HG03521 (cell line): ENCODE measurements around the gene WNT4.

Experiments
- ATAC-seq: cut with Tn5 transposase; IDR thresholded peaks from one replicate; pipeline ENCODE4 v1.9.1; 2021; ENCODE audit warnings: mild to moderate bottlenecking, moderate library complexity; ENCODE audit not compliant: unreplicated experiment

Gene WNT4

DNA sequence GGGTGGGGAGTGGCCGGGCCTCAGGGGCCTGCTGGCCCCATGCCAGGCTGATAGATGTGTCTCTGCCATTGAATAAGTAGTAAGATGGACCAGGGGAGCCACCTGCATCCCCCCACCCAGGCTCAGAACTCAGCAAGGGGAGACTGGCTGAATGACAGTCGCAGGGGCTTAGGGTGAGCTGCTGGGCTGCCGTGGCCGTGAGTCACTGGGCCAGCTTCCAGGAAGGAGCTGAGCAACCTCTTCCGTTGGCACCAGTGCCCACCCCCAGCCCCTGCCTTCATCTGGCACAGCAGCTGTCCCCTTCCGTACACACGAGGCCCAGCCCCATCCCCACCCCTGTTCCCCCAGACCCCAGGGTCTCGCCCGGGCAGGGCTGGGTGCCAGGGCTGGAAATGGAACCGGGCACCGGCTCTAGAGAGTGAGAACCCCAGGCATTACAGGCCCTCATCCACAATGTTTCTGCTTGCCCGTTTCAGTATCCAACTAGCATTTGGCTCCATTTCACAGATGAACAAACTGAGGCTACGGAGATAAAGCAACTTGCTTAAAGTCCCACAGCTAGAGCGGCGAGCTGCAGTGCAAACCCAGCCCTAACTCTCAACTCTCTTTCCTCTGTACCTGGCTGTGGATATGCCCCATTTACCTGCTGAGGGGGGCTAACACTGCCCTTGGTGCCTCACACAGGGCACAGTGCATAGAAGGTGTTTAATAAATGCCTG, 10.2 kb downstream of the WNT4 start:
- no peak for ATAC-seq

GRCh38 chr1:22131875-22132486, 10.9 kb downstream of the WNT4 start:
- no peak for ATAC-seq

DNA sequence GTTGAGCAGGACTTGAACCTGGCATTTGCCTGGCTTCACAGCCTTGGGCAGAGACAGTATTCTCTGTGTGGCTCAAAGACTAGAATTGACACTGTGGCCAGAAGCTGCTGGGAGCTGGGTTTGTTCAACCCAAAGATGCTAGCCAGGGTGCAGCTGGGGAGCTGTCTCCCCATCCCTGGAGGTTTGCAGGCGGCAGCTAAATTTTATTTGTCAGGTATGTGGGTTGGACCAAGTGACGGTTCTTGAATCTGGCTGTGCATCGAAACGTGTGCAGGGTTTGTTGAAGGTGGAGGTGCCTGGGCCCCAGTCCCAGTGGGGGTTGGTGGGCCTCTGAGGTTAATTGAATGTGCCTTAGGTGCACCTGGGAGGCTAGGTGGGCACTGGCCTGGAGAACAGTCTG, 11.8 kb downstream of the WNT4 start:
- ATAC-seq: no peak

GRCh38 chr1:22129501-22130117, 13.3 kb downstream of the WNT4 start:
- ATAC-seq: no peak

GRCh38 chr1:22128392-22128791, 14.5 kb downstream of the WNT4 start:
- no peak for ATAC-seq

DNA sequence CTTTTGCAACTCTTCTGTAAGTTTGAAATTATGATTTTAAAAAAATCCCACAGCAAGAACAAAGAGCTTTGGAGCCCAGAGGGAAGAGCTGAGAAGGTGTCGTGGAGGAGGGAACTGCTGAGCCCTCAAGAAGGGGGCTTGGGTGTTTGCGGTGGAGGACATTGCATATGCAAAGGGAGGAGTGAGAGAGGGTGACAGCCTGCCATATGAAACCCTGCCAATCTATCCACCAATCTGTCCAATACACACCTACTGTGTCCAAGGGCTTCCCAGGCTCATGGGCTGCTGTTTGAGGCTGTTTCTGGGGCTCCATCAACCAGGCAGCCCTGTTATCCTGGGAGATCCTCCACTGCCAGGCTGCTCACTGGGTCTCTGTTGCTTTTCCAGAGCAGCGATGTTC, 15.2 kb downstream of the WNT4 start:
- ATAC-seq: no peak

- ATAC-seq: no peak
These were observed 15.6 kb downstream of the WNT4 start for GRCh38 chr1:22127248-22127647.

GRCh38 chr1:22126531-22126930, 16.4 kb downstream of the WNT4 start:
- no peak for ATAC-seq

DNA sequence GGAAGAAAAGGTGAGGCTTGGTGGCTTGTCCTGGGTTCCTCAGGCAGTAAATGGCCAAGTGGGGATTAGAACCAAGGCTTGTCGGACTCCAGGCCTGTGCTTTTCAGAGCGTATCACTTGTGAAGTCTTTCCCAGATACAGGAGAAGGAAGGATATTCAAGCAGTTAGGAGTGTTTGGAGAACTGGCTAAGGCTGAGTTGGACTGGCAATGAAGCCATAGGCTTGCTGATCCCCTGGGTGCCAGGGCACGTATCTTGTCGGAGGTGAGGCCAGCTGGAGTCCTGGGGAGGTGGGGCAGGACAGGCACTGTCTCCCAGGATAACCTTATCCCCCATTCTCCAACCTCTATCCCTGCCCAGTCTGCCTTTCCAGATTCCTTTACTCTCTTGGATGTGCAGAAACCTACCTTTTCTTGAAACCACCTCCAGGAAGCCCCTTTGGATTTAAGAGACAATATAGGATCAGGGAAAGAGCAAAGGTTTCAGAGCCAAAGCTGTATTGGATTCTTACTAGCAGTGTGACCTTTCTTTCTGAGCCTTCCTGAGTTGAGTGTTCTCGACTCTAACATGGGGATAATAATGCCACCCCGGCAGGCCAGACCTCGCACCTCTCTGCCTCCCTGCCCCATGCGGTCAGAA, 18.2 kb downstream of the WNT4 start:
- no peak for ATAC-seq

GRCh38 chr1:22123901-22124404, 18.9 kb downstream of the WNT4 start:
- ATAC-seq: no peak

DNA sequence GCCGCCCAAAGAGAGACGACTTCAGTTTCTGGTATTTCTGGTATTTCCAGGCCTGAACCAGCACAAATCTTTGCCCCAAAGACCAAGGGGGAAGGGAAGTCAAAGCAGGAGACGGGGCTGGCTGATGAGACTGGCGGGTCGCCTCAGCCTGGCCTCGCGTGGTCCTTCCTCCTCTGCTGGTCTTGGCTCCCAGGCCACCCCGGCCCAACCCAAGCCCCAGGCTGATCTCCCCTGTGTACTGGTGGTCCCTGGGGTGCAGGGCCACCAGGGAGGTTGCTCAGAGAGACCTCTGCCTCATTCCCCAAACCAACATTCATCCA, 19.9 kb downstream of the WNT4 start:
- no peak for ATAC-seq

DNA sequence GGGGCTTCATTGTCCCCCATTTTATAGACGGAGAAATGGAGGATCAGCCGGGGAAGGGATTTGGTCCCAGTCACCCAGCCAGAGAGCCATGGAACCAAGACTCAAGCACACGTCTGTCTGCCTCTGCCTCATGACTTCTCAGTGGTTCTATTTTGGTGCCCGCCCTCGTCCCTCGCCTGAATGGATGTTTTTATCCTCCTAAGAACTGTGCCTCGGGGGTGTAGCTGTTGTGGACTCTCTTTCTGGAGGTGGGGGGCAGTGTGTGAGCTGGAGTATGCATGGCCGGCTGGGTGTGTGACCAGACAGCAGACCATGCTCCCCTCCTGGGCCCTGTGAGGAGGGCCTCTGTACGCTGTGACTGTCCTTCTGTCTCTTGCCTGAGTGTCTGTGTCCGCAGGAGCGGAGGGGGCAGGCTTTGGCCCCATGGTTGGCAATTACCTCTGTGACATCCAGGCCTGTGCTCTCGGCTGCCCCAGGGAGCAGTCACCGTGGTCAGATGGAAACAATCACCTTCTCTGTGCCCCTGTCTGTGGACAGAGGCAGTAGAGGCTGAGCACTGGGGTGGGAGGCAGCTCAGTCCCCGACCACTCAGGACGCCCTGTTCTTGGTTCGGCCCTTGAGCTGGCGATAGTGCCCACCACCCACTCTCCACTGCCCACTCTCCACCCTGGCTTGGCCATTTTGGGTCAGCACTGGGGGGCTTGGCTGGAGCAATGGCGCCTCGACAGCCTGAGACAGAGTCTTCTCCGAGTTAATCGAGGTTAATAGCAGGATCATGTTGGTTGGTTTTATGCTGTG, 20.4 kb downstream of the WNT4 start:
- ATAC-seq: no peak

DNA sequence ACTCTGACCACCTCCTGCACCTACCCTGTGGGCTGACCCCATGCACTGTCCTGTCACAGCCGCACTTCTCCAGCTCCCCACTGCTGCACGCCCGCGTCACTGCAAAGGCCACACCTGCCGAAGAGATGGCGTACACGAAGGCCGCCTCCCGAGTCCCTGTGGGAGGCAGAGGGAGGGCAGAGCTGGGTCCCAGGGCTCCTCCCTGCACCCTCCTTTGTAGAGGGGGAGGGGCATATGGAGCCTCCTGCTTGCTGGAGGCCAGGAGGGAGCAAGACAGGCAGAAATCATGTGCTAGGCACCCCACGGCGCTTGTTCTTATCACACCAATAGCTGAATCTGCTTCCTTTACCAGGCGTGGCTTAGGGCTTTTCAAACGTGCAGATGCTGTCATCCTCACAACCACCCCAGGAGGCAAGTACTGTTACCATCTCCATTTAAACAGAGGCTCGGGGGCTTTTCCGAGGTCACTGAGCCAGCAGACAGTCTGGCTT, 21.4 kb downstream of the WNT4 start:
- no peak for ATAC-seq

DNA sequence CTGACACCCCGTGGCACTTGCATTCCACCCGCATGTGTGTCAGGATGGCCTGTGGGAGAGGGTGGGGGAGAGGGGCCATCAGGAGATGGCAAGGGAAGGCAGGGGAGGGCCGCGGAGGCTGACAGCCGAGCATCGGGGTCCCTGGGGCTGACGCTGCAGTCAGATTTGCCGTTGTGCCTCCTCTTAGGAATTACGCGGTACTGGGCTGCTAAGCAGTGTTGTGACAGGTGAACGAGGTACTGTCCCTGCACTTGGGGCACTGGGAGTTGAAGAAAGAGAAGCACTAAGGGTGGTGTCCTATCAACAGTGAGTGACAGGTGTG, 22.5 kb downstream of the WNT4 start:
- ATAC-seq: no peak

- no peak for ATAC-seq
These were observed 23.1 kb downstream of the WNT4 start for GRCh38 chr1:22119626-22120468.

GRCh38 chr1:22118291-22118992, 24.5 kb downstream of the WNT4 start:
- no peak for ATAC-seq

DNA sequence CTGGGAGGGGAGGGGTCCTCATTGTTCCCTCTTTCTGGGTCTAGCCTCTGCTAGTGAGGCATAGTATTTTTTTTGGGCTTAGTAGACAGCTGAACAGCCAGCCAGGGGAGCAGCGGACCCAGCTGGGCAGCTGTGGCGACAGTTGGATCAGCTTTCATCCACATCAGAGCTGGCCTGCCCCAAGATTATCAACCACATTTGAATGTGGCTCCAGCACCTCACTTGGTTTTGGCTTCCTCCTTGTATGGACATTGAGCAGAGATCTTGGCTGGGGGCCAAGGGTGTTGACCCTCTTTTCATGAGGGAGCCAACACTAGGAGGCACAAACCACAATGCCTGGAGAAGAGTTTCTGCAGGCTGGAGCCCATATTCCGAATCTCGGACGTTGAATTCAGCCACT, 25.0 kb downstream of the WNT4 start:
- no peak for ATAC-seq

- no peak for ATAC-seq
These were observed 25.7 kb downstream of the WNT4 start for GRCh38 chr1:22117238-22117637.

GRCh38 chr1:22115286-22115685, 27.6 kb downstream of the WNT4 start:
- no peak for ATAC-seq
